Vagina (tissue), 2 donors: ENCODE results near the gene TUBA1B.

ENCODE experiments used
- CTCF ChIP-seq, 3 experiments: fragments of 450-650 bp in 2 of 3; fragments of 200-600 bp in 1 of 3; sonication (generic) in 1 of 3; IDR thresholded peaks; one replicate each; pipeline ENCODE4 v1.5.1; 2017 to 2019; ENCODE audit warnings: antibody characterized with exemption in 3 of 3, mild to moderate bottlenecking in 2 of 3, moderate library complexity in 2 of 3
- POLR2A ChIP-seq, 2 donors: fragments of 450-650 bp; IDR thresholded peaks; one replicate each; pipeline ENCODE4 v1.6.1; 2017; ENCODE audit warnings: antibody characterized with exemption in 2 of 2, mild to moderate bottlenecking in 2 of 2, moderate library complexity in 2 of 2
- POLR2AphosphoS5 ChIP-seq, 2 donors: sonication (generic); formaldehyde crosslinking; IDR thresholded peaks; one replicate each; pipeline ENCODE4 v1.9.0; 2017; ENCODE audit warnings: antibody characterized with exemption in 2 of 2, mild to moderate bottlenecking in 2 of 2, low read depth in 1 of 2; ENCODE audit not compliant: insufficient read depth in 1 of 2

GRCh38 chr12:49098703-49099102 is 32.5 kb downstream of the TUBA1B start:
- no peak for TF ChIP-seq CTCF (IDR thresholded peaks at IDR 0.05)
- TF ChIP-seq POLR2A (IDR thresholded peaks at IDR 0.05), result no peak
- TF ChIP-seq POLR2AphosphoS5 (IDR thresholded peaks at IDR 0.05; ENCODE audit: insufficient read depth in 1 of 2, low read depth in 1 of 2), result no peak
